ENCODE measurements around the gene RUFY2.

GRCh38 chr10:68385740-68386139 lies 21.3 kb downstream of the RUFY2 start:
- TF ChIP-seq, protein P1, sequence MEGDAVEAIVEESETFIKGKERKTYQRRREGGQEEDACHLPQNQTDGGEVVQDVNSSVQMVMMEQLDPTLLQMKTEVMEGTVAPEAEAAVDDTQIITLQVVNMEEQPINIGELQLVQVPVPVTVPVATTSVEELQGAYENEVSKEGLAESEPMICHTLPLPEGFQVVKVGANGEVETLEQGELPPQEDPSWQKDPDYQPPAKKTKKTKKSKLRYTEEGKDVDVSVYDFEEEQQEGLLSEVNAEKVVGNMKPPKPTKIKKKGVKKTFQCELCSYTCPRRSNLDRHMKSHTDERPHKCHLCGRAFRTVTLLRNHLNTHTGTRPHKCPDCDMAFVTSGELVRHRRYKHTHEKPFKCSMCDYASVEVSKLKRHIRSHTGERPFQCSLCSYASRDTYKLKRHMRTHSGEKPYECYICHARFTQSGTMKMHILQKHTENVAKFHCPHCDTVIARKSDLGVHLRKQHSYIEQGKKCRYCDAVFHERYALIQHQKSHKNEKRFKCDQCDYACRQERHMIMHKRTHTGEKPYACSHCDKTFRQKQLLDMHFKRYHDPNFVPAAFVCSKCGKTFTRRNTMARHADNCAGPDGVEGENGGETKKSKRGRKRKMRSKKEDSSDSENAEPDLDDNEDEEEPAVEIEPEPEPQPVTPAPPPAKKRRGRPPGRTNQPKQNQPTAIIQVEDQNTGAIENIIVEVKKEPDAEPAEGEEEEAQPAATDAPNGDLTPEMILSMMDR (IDR thresholded peaks at IDR 0.05): no peak
- no peak for TF ChIP-seq POLR2A (IDR thresholded peaks at IDR 0.05)

Data from heart left ventricle (tissue), 13 donors.